HepG2 (cell line): ENCODE data around the gene AVPR1A. TPM values are rescaled to one million over a fixed set of nuclear protein-coding genes. Genes with fewer than 3 reads are reported as not detected.

Experiments
- ATAC-seq: fragments of 200-7000 bp; cut with Tn5 transposase; 3 replicates; pipeline ENCODE4 v1.9.1; 2020; ENCODE audit warnings: mild to moderate bottlenecking, moderate library complexity
- BruUV-seq: library from RNA; stranded (reverse); fragments of 400-500 nt; replicated peaks from 2 replicates; lab custom pipeline; 2021; lab: Mats Ljungman, UMichigan
- CTCF ChIA-PET: fragments of 300-600 bp; formaldehyde crosslinking; extraction: SDS; loops from one replicate; lab custom pipeline; 2021; ENCODE audit warnings: low total read pairs, inconsistent platforms, low intra/inter-chr PET ratio; lab: Yijun Ruan, JAX
- POLR2A ChIA-PET: fragments of 350-600 bp; sonication (Branson Sonifier 250); formaldehyde crosslinking; loops from one replicate; lab custom pipeline; 2020; ENCODE audit warnings: antibody characterized with exemption, inconsistent platforms; lab: Yijun Ruan, JAX
- DNase-seq: peaks from one replicate; pipeline ENCODE4 v3.0.0-alpha.2; 2015; ENCODE audit warnings: low spot score
- FAIRE-seq: peaks from 3 replicates; lab custom pipeline; 2011; peaks lifted over from hg19 to GRCh38; lab: Jason Lieb, UNC
- H2AFZ ChIP-seq: one replicate; pipeline ENCODE4 v1.6.1; 2011; ENCODE audit warnings: low read length, inconsistent platforms
- H3K27ac ChIP-seq: fragments of 300-600 bp; 3 replicates; pipeline ENCODE4 v1.8.0; 2011; ENCODE audit warnings: mixed run types, mild to moderate bottlenecking, mixed read lengths, low read length, inconsistent platforms; ENCODE audit not compliant: insufficient read depth; ENCODE audit errors: extremely low read length
- H3K27me3 ChIP-seq, 2 experiments: fragments of 200-600 bp in 1 of 2; 2 replicates in 1 of 2; 3 replicates in 1 of 2; pipeline versions ENCODE4 v1.6.0 to v1.8.0; 2011; ENCODE audit warnings: low read length in 2 of 2, mild to moderate bottlenecking in 2 of 2, moderate library complexity in 2 of 2, inconsistent platforms in 1 of 2; ENCODE audit not compliant: insufficient read depth in 2 of 2, control insufficient read depth in 1 of 2
- H3K36me3 ChIP-seq, 2 experiments: fragments of 200-600 bp in 1 of 2; replicated peaks in 1 of 2; 2 replicates in 1 of 2; 3 replicates in 1 of 2; pipeline versions ENCODE4 v1.5.1 to v1.8.0; 2011; ENCODE audit warnings: low read length in 2 of 2, inconsistent platforms in 1 of 2; ENCODE audit not compliant: insufficient read depth in 2 of 2, control insufficient read depth in 1 of 2
- H3K4me1 ChIP-seq: 2 replicates; pipeline ENCODE4 v1.5.1; 2012; ENCODE audit warnings: low read length, inconsistent platforms; ENCODE audit not compliant: insufficient read depth
- H3K4me2 ChIP-seq: 2 replicates; pipeline ENCODE4 v1.6.0; 2011; ENCODE audit warnings: low read depth, low read length, inconsistent platforms
- H3K4me3 ChIP-seq, 3 experiments: fragments of 200-600 bp in 1 of 3; sonication (generic), shearing (Covaris generic) in 1 of 3; replicated peaks in 1 of 3; 2 replicates each; pipeline ENCODE4 v1.5.1; 2011 to 2016; ENCODE audit warnings: low read length in 3 of 3, inconsistent platforms in 2 of 3, low read depth in 2 of 3, mild to moderate bottlenecking in 2 of 3, control low read depth in 1 of 3, mixed read lengths in 1 of 3; ENCODE audit not compliant: insufficient read depth in 1 of 3
- H3K79me2 ChIP-seq: one replicate; pipeline ENCODE4 v1.6.1; 2011; ENCODE audit warnings: low read length, inconsistent platforms; ENCODE audit not compliant: insufficient read depth
- H3K9ac ChIP-seq: 2 replicates; pipeline ENCODE4 v1.6.0; 2011; ENCODE audit warnings: mild to moderate bottlenecking, low read depth, low read length, inconsistent platforms; ENCODE audit not compliant: insufficient read depth
- H3K9me3 ChIP-seq: 2 replicates; pipeline ENCODE4 v1.5.1; 2012; ENCODE audit warnings: mild to moderate bottlenecking, low read length
- H4K20me1 ChIP-seq: 2 replicates; pipeline ENCODE4 v1.6.0; 2011; ENCODE audit warnings: inconsistent platforms, mild to moderate bottlenecking, low read length, moderate library complexity; ENCODE audit not compliant: insufficient read depth
- ARID5B ChIP-seq: IDR thresholded peaks from 2 replicates; pipeline ENCODE4 v1.4.0; 2020; ENCODE audit warnings: mild to moderate bottlenecking, missing genetic modification reagents
- ATF7-NPFF ChIP-seq: sonication (generic); formaldehyde crosslinking; IDR thresholded peaks from 2 replicates; pipeline ENCODE4 v1.8.1; 2023; ENCODE audit warnings: mild to moderate bottlenecking, low read depth, missing genetic modification reagents, moderate library complexity
- CHCHD3 ChIP-seq: sonication (generic); formaldehyde crosslinking; IDR thresholded peaks from 2 replicates; pipeline ENCODE4 v1.8.0; 2022; ENCODE audit warnings: mild to moderate bottlenecking, missing genetic modification reagents, moderate library complexity
- PAWR ChIP-seq: sonication (generic); formaldehyde crosslinking; IDR thresholded peaks from 2 replicates; pipeline ENCODE4 v1.4.0; 2020; ENCODE audit warnings: missing genetic modification reagents, mild to moderate bottlenecking, borderline replicate concordance
- SP4 ChIP-seq: sonication (generic); formaldehyde crosslinking; IDR thresholded peaks from 2 replicates; pipeline ENCODE4 v1.8.1; 2023; ENCODE audit warnings: mild to moderate bottlenecking, missing genetic modification reagents
- TAF1 ChIP-seq: sonication (generic); formaldehyde crosslinking; IDR thresholded peaks from 2 replicates; pipeline ENCODE4 v1.4.0; 2020; ENCODE audit warnings: missing genetic modification reagents
- ZBTB2 ChIP-seq: sonication (generic); formaldehyde crosslinking; IDR thresholded peaks from 2 replicates; pipeline ENCODE4 v1.8.0; 2022; ENCODE audit warnings: low read depth, missing genetic modification reagents
- ZBTB26 ChIP-seq: IDR thresholded peaks from 2 replicates; pipeline ENCODE4 v1.6.1; 2016; ENCODE audit warnings: missing compliant biosample characterization, missing genetic modification reagents, borderline replicate concordance
- ZNF589 ChIP-seq: sonication (generic); formaldehyde crosslinking; conservative IDR thresholded peaks from 2 replicates; pipeline ENCODE4 v1.8.0; 2022; ENCODE audit warnings: mild to moderate bottlenecking, moderate library complexity, missing genetic modification reagents
- ZNF75D ChIP-seq: sonication (generic); formaldehyde crosslinking; IDR thresholded peaks from 2 replicates; pipeline ENCODE4 v1.8.1; 2023; ENCODE audit warnings: missing genetic modification reagents, mild to moderate bottlenecking, borderline replicate concordance
- ZNF790 ChIP-seq: sonication (generic); formaldehyde crosslinking; IDR thresholded peaks from 2 replicates; pipeline ENCODE4 v1.8.0; 2022; ENCODE audit warnings: missing genetic modification reagents, mild to moderate bottlenecking, borderline replicate concordance
- ZSCAN25 ChIP-seq: sonication (generic); formaldehyde crosslinking; IDR thresholded peaks from 2 replicates; pipeline ENCODE4 v1.8.0; 2022; ENCODE audit warnings: mild to moderate bottlenecking, missing genetic modification reagents
- WGBS: methylation state at CpG from one replicate; pipeline ENCODE4 v1.1.6; 2017; ENCODE audit warnings: low lambda C conversion rate; 5-methylcytosine and 5-hydroxymethylcytosine counted together
- in situ Hi-C: cut with HindIII; loops from 2 replicates; pipeline ENCODE4 v1.10.0; 2017; ENCODE audit warnings: low pct_unique_long_range_greater_than_20kb; ENCODE audit not compliant: extremely low pct_ligation_motif_present
- intact Hi-C: fragments of 100-400 bp; cut with micrococcal nuclease; formaldehyde crosslinking; loops from one replicate; pipeline ENCODE4 v1.10.0; 2022; ENCODE audit not compliant: unreplicated experiment
- polyA plus RNA-seq, 8 experiments: library from polyadenylated mRNA; depleted of rRNA in 3 of 8; stranded (reverse) in 7 of 8; unstranded in 1 of 8; fragments of >200 nt; fragmentation: Illumina TruSeq in 4 of 8; extraction: Trizol in 4 of 8; gene quantifications; 2 replicates each; pipeline versions ENCODE4 v1.2.1 to v1.2.3, GENCODE V29; 2011 to 2016; ENCODE audit warnings: low read depth in 4 of 8, missing spikeins in 1 of 8, mixed read lengths in 1 of 8; ENCODE audit not compliant: insufficient read depth in 1 of 8
- total RNA-seq, 5 experiments: library from RNA; depleted of rRNA; stranded (reverse); fragments of >200 nt; fragmentation: Illumina TruSeq; extraction: Trizol; gene quantifications; 2 replicates each; pipeline ENCODE4 v1.2.3, GENCODE V29; 2016; ENCODE audit warnings: low read depth in 1 of 5

AVPR1A gene
- total and polyA plus RNA-seq, 2 of the 13 experiments (the other 11 are each of a cell fraction or from before 2014, with no cell fraction given) = not detected

- TF ChIP-seq CHCHD3 = no peak
- no peak for TF ChIP-seq ZNF589 (CRISPR knock-in tag)
- TF ChIP-seq TAF1 = no peak
- TF ChIP-seq ZBTB26 (CRISPR knock-in tag) = no peak
These were observed at the start of gene AVPR1A (continued) for GRCh38 chr12:63150713-63151622.

- no peak for DNase-seq
- Histone ChIP-seq H3K36me3 (no peaks in the 10 kb centered on the region), H3K27ac (no peak overlapping the region), H3K4me2 (no peak overlapping the region), H4K20me1 (no peaks in the 10 kb centered on the region), H3K9ac (no peak overlapping the region), H2AFZ (no peak overlapping the region), H3K27me3 (no peaks in the 10 kb centered on the region), H3K9me3 (no peaks in the 10 kb centered on the region), H3K4me1 (no peaks in the 10 kb centered on the region), H3K79me2 (no peaks in the 10 kb centered on the region), H3K4me3 (no peak overlapping the region)
- FAIRE-seq = no peak
- WGBS = 26% methylated on average over 4 of the region's 7 CpGs
- BruUV-seq = no TSS peak
- intact Hi-C loops = no loop called here
- POLR2A ChIA-PET = no interaction called here
- CTCF ChIA-PET = no interaction called here
- ATAC-seq = no peak
- in situ Hi-C loops = no loop called here
- TF ChIP-seq SP4 (CRISPR knock-in tag) = no peak
- TF ChIP-seq ZBTB2 (CRISPR knock-in tag) = no peak
- no peak for TF ChIP-seq PAWR (CRISPR knock-in tag)
- TF ChIP-seq ZNF790 (CRISPR knock-in tag) = no peak
- TF ChIP-seq ZSCAN25 (CRISPR knock-in tag) = no peak
- no peak for TF ChIP-seq ATF7-NPFF (CRISPR knock-in tag)
- TF ChIP-seq ZNF75D = no peak
- TF ChIP-seq ARID5B (CRISPR knock-in tag) = no peak
These were observed 45.2 kb upstream of the AVPR1A start for GRCh38 chr12:63196168-63196567.
